GM19023 (cell line): Measurements from ENCODE around the gene RUBCNL.
A peak's percentile ranks its signal among the peaks of the same experiment; 100 is the strongest.
"Not testable (repeated sequence)": the region's sequence is repeated elsewhere in the genome, so short reads cannot be mapped to it uniquely, and the experiment has no call there.

Experiments
- ATAC-seq: cut with Tn5 transposase; IDR thresholded peaks from one replicate; pipeline ENCODE4 v1.9.1; 2021; ENCODE audit warnings: mild to moderate bottlenecking, moderate library complexity; ENCODE audit not compliant: unreplicated experiment

RUBCNL gene

DNA sequence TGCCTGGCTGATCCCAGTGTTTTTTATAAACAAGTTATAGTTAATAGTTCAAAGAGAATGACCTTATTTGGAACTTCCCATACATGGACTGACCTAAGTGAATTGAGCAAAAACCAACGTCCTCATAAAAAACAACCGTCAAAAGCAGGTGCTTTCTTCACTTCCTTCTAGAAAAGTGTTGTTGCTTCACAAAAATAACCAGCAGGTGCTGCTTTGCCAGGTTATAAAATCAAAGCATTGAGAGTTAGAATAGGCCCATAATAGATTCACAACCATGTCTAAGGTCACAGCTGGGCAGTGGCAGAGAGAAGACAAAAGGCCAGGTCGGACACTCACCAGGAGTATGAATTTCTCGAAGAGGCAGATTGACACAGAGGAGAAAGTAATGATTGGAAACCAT is 9.5 kb downstream of the RUBCNL start:
- ATAC-seq, result peak; percentile 38

- no peak for ATAC-seq
Measured at GRCh38 chr13:46374710-46375109, 12.3 kb downstream of the RUBCNL start.

- no peak for ATAC-seq
Measured at GRCh38 chr13:46373623-46374022, 13.4 kb downstream of the RUBCNL start.

- not testable (repeated sequence) for ATAC-seq
Measured at GRCh38 chr13:46372938-46373337, 14.1 kb downstream of the RUBCNL start.

DNA sequence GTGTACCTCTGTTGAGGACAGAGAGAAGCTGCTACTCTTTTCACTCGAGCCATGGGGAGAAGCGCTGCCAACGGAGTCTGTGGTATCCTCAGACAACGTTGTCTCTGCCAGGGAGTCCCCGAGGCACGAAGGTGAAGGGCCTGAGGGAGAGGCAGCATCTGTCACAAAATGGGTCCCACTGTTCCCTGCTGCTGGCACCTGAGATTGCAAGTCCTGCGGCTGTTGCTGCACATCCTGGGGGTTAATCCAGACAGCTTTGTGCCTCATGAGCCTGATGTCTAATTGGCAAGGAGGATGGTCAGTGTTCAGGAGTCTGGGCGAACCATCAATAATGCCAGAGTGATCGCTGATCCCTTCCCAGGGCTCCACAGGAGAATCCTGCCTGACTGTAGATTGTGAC is 15.0 kb downstream of the RUBCNL start:
- no peak for ATAC-seq

DNA sequence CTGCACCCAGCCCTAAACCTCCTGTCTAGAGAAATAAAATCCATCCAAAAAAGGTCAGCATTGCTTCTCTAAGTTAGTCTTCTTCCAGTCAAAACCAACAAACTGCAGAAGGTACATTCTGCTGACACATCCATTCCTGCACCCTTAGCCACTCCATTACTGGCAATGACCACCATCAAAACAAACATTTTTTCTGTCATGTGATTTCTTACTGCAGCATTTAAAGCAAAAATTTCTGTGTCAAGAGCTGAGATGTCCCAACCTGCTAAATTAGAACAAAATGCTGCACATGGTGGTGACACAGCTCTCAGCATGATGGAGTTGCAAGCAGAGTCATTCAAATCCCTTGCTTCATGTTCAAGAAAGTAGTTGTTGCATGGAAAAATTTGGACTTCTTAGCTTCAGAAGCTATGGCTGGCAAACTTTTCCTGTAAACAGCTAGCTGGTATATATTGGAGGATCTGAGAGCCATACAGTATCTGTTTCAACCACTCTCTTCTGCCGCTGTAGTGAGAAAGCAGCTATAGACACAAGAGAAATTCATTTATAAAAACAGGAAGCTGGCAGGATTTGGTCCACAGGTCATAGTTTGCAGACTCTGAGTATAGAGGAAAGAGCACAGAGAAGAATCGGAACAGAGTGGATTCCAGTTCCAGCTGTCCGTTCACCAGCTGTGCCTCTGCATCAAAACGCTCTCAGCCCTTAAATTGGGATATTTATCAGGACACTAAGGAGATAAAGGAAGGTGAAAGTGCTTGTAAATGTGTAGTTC is 17.4 kb downstream of the RUBCNL start:
- no peak for ATAC-seq

DNA sequence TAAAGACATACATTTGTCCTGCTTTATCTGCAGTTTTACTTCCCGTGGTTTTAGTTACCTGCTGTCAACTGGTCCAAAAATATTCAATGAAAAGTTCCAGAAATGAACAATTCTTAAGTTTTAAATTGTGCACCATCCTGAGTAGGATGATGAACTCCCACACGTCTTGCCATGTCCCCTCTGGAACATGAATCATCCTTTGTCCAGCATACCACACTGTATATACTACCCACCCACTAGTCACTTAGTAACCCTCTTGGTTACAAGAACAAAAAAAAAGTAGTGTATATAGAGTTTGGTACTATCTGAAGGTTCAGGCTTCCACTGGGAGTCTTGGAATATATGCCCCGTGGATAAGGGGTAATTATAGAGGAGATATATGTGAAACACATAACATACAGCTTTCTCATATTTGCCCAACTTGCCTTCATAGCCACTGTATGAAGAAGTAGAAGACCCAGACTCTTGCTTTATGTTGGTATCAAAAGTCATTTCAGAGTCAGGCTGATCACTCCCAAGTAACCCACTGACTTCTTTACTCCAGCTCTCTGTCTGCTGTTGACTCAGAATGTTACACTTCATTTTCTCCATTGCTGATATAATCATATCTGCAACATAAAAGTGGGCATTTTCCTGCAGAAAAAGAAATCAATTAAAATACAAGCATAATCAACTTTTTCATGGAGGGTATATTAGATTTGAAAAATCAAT is 19.3 kb downstream of the RUBCNL start:
- ATAC-seq, result no peak

DNA sequence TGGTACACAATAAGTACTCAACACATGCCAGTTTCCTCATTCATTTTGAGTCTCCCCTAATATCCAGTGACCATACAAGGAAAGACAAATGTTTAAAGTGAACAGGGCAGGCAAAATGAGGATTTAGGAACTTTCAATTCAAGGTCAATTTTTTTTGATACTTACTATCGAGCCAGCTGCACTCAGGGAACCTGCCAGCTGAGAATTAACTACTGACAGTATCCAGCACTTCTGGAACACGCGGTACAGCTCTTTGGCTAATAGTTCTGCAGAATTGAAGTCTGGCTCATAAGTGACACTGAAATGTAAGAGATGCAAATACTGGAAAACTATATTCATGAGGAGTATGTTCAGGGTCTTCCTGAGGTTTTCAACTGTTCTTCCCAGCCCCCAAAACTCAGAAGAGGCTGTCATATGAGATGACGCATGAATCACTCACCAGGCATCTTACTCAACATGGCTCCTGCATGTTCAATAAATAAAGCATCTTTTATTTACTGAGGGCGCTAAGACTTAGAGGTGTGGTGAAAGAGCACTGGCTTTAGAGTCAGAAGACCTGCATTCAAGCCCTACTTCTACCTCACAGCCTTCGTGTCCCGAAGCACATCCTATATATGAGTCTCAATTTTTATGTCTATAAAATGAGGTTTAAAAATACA is 25.6 kb downstream of the RUBCNL start:
- no peak for ATAC-seq

- ATAC-seq, result no peak
Measured at GRCh38 chr13:46360604-46361003, 26.4 kb downstream of the RUBCNL start.

DNA sequence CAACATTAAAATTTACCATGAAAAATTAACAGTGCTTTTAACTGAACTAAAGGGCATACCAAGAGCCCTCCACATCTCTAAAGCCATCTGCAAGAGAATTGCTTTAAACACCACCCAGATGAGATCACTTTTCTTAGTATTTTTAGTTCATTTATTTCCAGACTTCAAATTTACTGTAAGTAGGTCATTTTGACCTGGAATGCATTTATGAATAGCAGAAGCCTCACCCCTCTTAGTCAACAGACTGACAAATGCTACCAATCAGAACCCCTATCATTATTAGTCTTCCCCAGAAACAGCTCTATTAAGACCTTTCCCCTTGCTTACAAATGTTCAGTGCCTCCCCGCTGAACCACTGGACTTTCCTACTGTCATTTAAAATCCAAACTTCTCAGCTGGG is 27.3 kb downstream of the RUBCNL start:
- no peak for ATAC-seq

GRCh38 chr13:46355901-46356590 is 31.0 kb downstream of the RUBCNL start:
- no peak for ATAC-seq

DNA sequence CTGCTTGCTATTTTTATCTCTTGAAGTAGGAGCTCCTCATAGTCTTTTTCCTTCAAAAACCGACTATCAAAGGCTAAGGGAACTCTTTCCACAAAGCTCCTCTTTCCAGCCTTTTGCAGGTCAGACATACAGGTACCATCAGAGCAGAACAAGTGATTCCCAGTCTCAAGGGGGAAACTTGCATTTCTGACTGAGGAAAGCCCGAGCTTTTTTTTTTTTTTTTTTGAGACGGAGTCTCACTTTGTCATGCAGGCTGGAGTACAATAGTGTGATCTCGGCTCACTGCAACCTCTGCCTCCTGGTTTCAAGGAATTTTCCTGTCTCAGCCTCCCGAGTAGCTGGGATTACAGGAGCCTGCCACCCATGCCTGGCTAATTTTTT is 32.0 kb downstream of the RUBCNL start:
- no peak for ATAC-seq

DNA sequence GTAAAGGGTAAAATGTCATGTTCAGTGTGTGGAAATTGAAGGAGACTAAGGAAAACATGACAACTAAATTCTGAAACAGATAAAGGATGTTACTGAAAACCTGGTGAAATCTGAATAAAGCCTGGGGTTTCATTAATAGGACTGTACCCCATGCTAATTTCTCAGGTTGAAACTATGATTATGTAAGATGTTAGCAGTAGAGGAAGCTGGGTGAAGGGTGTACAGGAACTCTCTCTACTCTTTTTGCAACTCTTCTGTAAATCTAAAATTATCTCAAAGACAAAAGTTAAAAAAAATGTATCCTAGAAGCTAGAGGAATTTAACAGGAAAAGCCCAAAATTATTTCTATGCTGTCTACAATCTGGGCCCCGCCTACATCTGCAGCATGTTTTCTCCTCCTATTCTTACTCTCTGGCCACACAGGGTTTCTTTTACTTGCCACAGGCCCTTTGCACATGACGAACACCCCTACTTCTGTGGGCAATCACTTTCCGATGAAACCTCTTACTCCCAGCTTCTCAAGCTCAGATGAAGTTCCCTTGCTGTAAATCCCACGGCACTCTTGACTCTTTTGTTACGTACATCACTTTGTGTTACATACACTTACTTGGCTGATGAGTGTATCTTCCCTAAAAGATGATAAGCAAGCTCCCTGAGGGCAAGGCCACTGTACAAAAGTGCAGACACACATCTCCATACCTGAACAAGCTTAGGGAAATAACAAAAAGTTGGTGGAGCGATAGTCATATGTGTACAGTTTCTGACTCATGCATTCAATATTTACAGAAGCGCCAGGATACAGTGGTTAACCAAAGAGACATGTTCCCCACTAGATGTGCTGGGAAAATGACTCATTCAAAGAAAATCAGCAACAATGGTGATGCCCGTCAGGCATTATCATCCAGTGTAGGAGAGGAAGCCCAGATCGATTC is 32.6 kb downstream of the RUBCNL start:
- ATAC-seq, result no peak

DNA sequence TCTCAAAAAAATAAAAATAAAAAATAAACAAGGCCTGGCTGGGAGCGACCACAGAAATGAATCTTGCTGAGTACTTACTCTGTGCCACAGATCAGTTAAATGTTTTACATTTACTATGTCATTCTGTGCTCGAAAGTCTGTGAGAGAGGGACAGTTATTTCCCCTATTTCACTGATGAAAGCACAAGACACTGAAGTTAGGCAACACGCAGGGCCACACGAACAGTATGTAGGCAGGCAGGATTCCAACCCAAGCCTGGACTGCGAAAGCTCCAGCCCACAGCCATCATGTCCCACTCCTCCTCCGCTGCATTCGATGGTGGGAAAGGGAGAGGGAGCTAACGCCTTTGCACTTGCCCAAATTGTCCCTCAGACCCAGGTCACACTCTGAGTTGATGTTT is 34.2 kb downstream of the RUBCNL start:
- no peak for ATAC-seq

GRCh38 chr13:46350003-46350402 is 37.0 kb downstream of the RUBCNL start:
- no peak for ATAC-seq

- no peak for ATAC-seq
Measured at GRCh38 chr13:46348961-46349360, 38.1 kb downstream of the RUBCNL start.

DNA sequence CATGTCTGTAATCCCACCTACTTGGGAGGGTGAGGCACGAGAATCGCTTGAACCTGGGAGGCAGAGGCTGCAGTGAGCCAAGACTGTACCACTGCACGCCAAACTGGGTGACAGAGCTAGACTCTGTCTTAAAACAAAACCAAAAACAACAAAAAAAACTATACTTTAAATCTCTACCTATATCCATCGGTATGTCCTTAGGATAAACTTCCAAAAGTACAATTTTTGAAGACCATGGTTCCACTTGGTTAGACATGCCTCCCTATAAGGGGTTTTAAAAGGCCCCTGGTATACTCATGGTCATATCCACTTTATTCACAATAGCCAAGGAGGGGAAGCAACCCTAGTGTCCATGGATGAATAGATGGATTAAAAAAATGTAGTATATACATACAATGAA is 39.8 kb downstream of the RUBCNL start:
- ATAC-seq, result no peak

GRCh38 chr13:46345866-46346265 is 41.2 kb downstream of the RUBCNL start:
- no peak for ATAC-seq

DNA sequence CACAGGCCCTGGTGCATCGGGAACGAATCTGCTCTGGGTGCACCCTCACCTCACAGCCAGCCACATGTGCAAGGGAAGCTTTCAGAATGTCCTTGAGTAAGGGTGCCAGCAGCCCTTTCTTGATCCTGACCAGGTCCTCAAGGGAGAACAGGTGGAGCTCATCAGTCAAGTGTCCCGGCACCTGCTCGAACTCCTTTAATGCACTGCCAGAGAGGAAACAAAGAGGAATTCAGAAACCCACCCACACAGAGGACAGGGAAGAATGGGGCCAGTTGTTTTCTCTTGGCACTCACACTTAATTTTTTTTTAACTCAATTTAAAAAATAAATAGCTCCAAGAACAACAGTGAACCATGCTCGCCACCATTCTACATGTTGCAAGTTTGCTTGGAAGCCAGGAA is 41.7 kb downstream of the RUBCNL start:
- no peak for ATAC-seq

- ATAC-seq, result no peak
Measured at GRCh38 chr13:46343279-46343994, 43.6 kb downstream of the RUBCNL start.
